H9 (cell line): ENCODE data around the gene MTLN. TPM values are rescaled to one million over a fixed set of nuclear protein-coding genes. Genes with fewer than 3 reads are reported as not detected.

Source experiments
- DNase-seq: peaks from one replicate; pipeline ENCODE4 v3.0.0-alpha.2; 2017
- H2AFZ ChIP-seq: one replicate; pipeline ENCODE4 v1.6.1; 2013; ENCODE audit warnings: mild to moderate bottlenecking, low read length, control low read depth, moderate library complexity
- H2AK5ac ChIP-seq: 2 replicates; pipeline ENCODE4 v1.6.1; 2013; ENCODE audit warnings: low read length, control low read depth, mixed read lengths; ENCODE audit not compliant: insufficient read length
- H2BK120ac ChIP-seq: one replicate; pipeline ENCODE4 v1.6.1; 2013; ENCODE audit warnings: low read depth, mild to moderate bottlenecking, low read length, control low read depth, inconsistent platforms; ENCODE audit not compliant: poor library complexity, severe bottlenecking
- H2BK12ac ChIP-seq: 2 replicates; pipeline ENCODE4 v1.6.1; 2013; ENCODE audit warnings: low read length, control low read depth, mixed read lengths, low read depth; ENCODE audit not compliant: insufficient read length
- H2BK15ac ChIP-seq: 2 replicates; pipeline ENCODE4 v1.6.1; 2013; ENCODE audit warnings: low read depth, low read length, control low read depth
- H2BK20ac ChIP-seq: one replicate; pipeline ENCODE4 v1.6.1; 2013; ENCODE audit warnings: low read depth, mild to moderate bottlenecking, low read length, control low read depth, inconsistent platforms; ENCODE audit not compliant: poor library complexity, severe bottlenecking
- H2BK5ac ChIP-seq: 2 replicates; pipeline ENCODE4 v1.6.1; 2013; ENCODE audit warnings: low read length, control low read depth, mixed read lengths; ENCODE audit not compliant: insufficient read length
- H3K14ac ChIP-seq: 2 replicates; pipeline ENCODE4 v1.6.1; 2013; ENCODE audit warnings: low read length, control low read depth; ENCODE audit not compliant: insufficient read depth
- H3K18ac ChIP-seq: 2 replicates; pipeline ENCODE4 v1.6.1; 2013; ENCODE audit warnings: low read depth, mild to moderate bottlenecking, mixed read lengths, low read length, control low read depth; ENCODE audit not compliant: insufficient read length
- H3K23ac ChIP-seq: 2 replicates; pipeline ENCODE4 v1.6.1; 2013; ENCODE audit warnings: low read length, control low read depth, mixed read lengths, low read depth; ENCODE audit not compliant: insufficient read length
- H3K23me2 ChIP-seq: 2 replicates; pipeline ENCODE4 v1.6.1; 2013; ENCODE audit warnings: low read depth, mild to moderate bottlenecking, mixed read lengths, low read length, control low read depth; ENCODE audit not compliant: insufficient read length, poor library complexity, severe bottlenecking
- H3K27ac ChIP-seq: 2 replicates; pipeline ENCODE4 v1.5.1; 2013; ENCODE audit warnings: low read length, control low read depth, mixed read lengths, low read depth; ENCODE audit not compliant: insufficient read length
- H3K27me3 ChIP-seq: 2 replicates; pipeline ENCODE4 v1.6.1; 2013; ENCODE audit warnings: low read length, control low read depth, inconsistent platforms; ENCODE audit not compliant: insufficient read depth
- H3K4ac ChIP-seq: 2 replicates; pipeline ENCODE4 v1.6.1; 2013; ENCODE audit warnings: low read depth, mild to moderate bottlenecking, control low read depth, inconsistent platforms, low read length, moderate library complexity
- H3K4me1 ChIP-seq: 2 replicates; pipeline ENCODE4 v1.6.1; 2013; ENCODE audit warnings: low read length, control low read depth, inconsistent platforms; ENCODE audit not compliant: insufficient read depth
- H3K4me2 ChIP-seq: 2 replicates; pipeline ENCODE4 v1.6.1; 2013; ENCODE audit warnings: low read length, control low read depth, mixed read lengths; ENCODE audit not compliant: insufficient read length, insufficient read depth
- H3K56ac ChIP-seq: 2 replicates; pipeline ENCODE4 v1.6.1; 2013; ENCODE audit warnings: low read depth, mild to moderate bottlenecking, mixed read lengths, low read length, control low read depth; ENCODE audit not compliant: insufficient read length
- H3K79me1 ChIP-seq: 2 replicates; pipeline ENCODE4 v1.6.1; 2013; ENCODE audit warnings: low read depth, mild to moderate bottlenecking, moderate library complexity, low read length, control low read depth, inconsistent platforms; ENCODE audit not compliant: insufficient read depth, poor library complexity, severe bottlenecking
- H3K79me2 ChIP-seq: 2 replicates; pipeline ENCODE4 v1.6.1; 2013; ENCODE audit warnings: low read length, control low read depth, inconsistent platforms; ENCODE audit not compliant: insufficient read depth
- H3K9ac ChIP-seq: 2 replicates; pipeline ENCODE4 v1.6.1; 2013; ENCODE audit warnings: low read length, control low read depth, mixed read lengths; ENCODE audit not compliant: insufficient read length; ENCODE audit errors: extremely low read depth
- H3K9me3 ChIP-seq: one replicate; pipeline ENCODE4 v1.6.1; 2013; ENCODE audit warnings: low read depth, low read length, inconsistent platforms; ENCODE audit not compliant: control insufficient read depth
- H3T11ph ChIP-seq: one replicate; pipeline ENCODE4 v1.6.1; 2013; ENCODE audit warnings: mild to moderate bottlenecking, low read length, control low read depth, inconsistent platforms
- H4K20me1 ChIP-seq: one replicate; pipeline ENCODE4 v1.6.1; 2013; ENCODE audit not compliant: control insufficient read depth, insufficient read length, insufficient read depth
- H4K5ac ChIP-seq: 2 replicates; pipeline ENCODE4 v1.6.1; 2013; ENCODE audit warnings: low read depth, mild to moderate bottlenecking, mixed read lengths, low read length, control low read depth; ENCODE audit not compliant: insufficient read length
- H4K8ac ChIP-seq: replicated peaks from 2 replicates; pipeline ENCODE4 v1.6.1; 2013; ENCODE audit warnings: low read length, control low read depth, mixed read lengths, low read depth; ENCODE audit not compliant: insufficient read length
- H4K91ac ChIP-seq: 2 replicates; pipeline ENCODE4 v1.6.1; 2013; ENCODE audit warnings: low read depth, mild to moderate bottlenecking, moderate library complexity, mixed read lengths, low read length, control low read depth; ENCODE audit not compliant: insufficient read length
- H3K27ac Mint-ChIP-seq, 3 experiments: 2 replicates in 2 of 3; 3 replicates in 1 of 3; pipeline ENCODE4 v1.8.0; 2020 to 2021; ENCODE audit warnings: mixed read lengths in 3 of 3, mild to moderate bottlenecking in 1 of 3, moderate library complexity in 1 of 3
- H3K27me3 Mint-ChIP-seq: 2 replicates; pipeline ENCODE4 v1.8.0; 2021; ENCODE audit warnings: low read depth, mild to moderate bottlenecking, moderate library complexity, mixed read lengths
- H3K36me3 Mint-ChIP-seq, 3 experiments: 2 replicates in 2 of 3; 3 replicates in 1 of 3; pipeline ENCODE4 v1.8.0; 2020 to 2021; ENCODE audit warnings: low read depth in 3 of 3, mixed read lengths in 3 of 3; ENCODE audit not compliant: insufficient read depth in 1 of 3
- H3K4me1 Mint-ChIP-seq, 2 experiments: 2 replicates each; pipeline ENCODE4 v1.8.0; 2020; ENCODE audit warnings: mixed read lengths in 2 of 2
- H3K4me3 Mint-ChIP-seq, 2 experiments: 2 replicates in 1 of 2; 3 replicates in 1 of 2; pipeline ENCODE4 v1.8.0; 2020 to 2021; ENCODE audit warnings: mild to moderate bottlenecking in 2 of 2, mixed read lengths in 2 of 2, moderate library complexity in 1 of 2
- H3K9me3 Mint-ChIP-seq, 2 experiments: 2 replicates in 1 of 2; 3 replicates in 1 of 2; pipeline ENCODE4 v1.8.0; 2020; ENCODE audit warnings: mild to moderate bottlenecking in 2 of 2, mixed read lengths in 2 of 2, moderate library complexity in 1 of 2
- CTCF ChIP-seq: fragments of 200-600 bp; sonication (generic); conservative IDR thresholded peaks from 3 replicates; pipeline ENCODE4 v1.8.0; 2021; ENCODE audit warnings: antibody characterized with exemption, mild to moderate bottlenecking
- WGBS: extraction: QIAGEN DNeasy Blood & Tissue Kit; methylation state at CpG from one replicate; pipeline ENCODE4 v1.1.7; 2013; ENCODE audit warnings: missing lambda C conversion rate, low lambda C conversion rate, mixed read lengths; ENCODE audit not compliant: insufficient read length; ENCODE audit errors: extremely low coverage; 5-methylcytosine and 5-hydroxymethylcytosine counted together
- total RNA-seq: library from RNA; stranded (reverse); gene quantifications from 2 replicates; pipeline ENCODE4 v1.2.1, GENCODE V29; 2021

MTLN gene
- total RNA-seq, 1 experiment from 2014 or later: 16.3 TPM

DNA sequence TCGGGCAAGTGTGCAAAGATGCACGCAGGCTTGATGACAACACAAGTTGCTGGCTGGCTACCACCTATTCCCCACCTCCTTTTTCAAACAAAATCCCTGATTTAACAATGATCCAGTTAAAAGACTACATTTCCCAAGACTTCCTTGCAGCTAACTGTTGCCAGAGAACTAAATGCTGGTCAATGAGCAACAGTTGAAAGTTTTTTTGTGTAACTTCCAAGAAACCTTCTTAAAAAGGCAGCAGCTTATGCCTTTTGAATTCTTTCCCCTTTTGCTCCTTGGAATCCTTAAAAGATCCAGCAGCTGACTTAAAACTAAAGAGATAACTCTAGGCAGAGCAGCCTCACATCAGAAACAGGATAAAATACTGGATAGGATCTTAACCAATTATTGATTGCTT, 46.1 kb downstream of the MTLN start:
- no peaks in the 10 kb centered on the region for H3K23me2 ChIP-seq
- H4K5ac ChIP-seq: no peak overlapping the region
- Mint-ChIP-seq H3K4me1 (peaks cover 20 to 22% of the 10 kb centered on the region in 2 experiments), H3K27ac (no peak overlapping the region), H3K36me3 (no peaks in the 10 kb centered on the region), H3K9me3 (no peaks in the 10 kb centered on the region), H3K4me3 (no peak overlapping the region), H3K27me3 (no peaks in the 10 kb centered on the region)
- no peak overlapping the region for H3K14ac ChIP-seq
- H3K4me2 ChIP-seq: no peak overlapping the region
- DNase-seq: no peak
- no peak overlapping the region for H4K91ac ChIP-seq
- no peak overlapping the region for H2AK5ac ChIP-seq
- TF ChIP-seq CTCF: no peak
- H3K9me3 ChIP-seq: no peaks in the 10 kb centered on the region
- H3T11ph ChIP-seq: no peak overlapping the region
- no peaks in the 10 kb centered on the region for H4K20me1 ChIP-seq
- H3K27ac ChIP-seq: no peak overlapping the region
- no peak overlapping the region for H3K4ac ChIP-seq
- no peak overlapping the region for H3K18ac ChIP-seq
- H3K4me1 ChIP-seq: peaks cover 7% of the 10 kb centered on the region
- no peaks in the 10 kb centered on the region for H3K79me2 ChIP-seq
- no peak overlapping the region for H4K8ac ChIP-seq
- H2BK12ac ChIP-seq: no peak overlapping the region
- no peak overlapping the region for H3K9ac ChIP-seq
- no peak overlapping the region for H2BK15ac ChIP-seq
- H3K56ac ChIP-seq: no peak overlapping the region
- no peaks in the 10 kb centered on the region for H3K79me1 ChIP-seq
- H2BK120ac ChIP-seq: no peak overlapping the region
- H2AFZ ChIP-seq: peak overlapping the region; percentile 85
- no peaks in the 10 kb centered on the region for H3K27me3 ChIP-seq
- no CpG with 5 or more reads among the region's 2 CpGs for WGBS
- no peak overlapping the region for H2BK20ac ChIP-seq
- H3K23ac ChIP-seq: no peak overlapping the region
- H2BK5ac ChIP-seq: no peak overlapping the region

Other genes with a start within 250 kb of the MTLN start
- gene MALL, start 96.7 kb downstream of the MTLN start, total RNA-seq: 5.0 and 5.5 TPM in 2 replicates
- gene NPHP1, start 7.5 kb downstream of the MTLN start, total RNA-seq: 2.1 and 2.8 TPM in 2 replicates